H54 (cell line): ENCODE measurements around the gene SLC6A1.

ENCODE experiments used
- DNase-seq: peaks from one replicate; pipeline ENCODE4 v3.0.0; 2011; ENCODE audit warnings: low spot score, mixed read lengths; ENCODE audit not compliant: insufficient read length
- FAIRE-seq: peaks from 3 replicates; lab custom pipeline; 2011; peaks lifted over from hg19 to GRCh38; lab: Jason Lieb, UNC
- POLR2A ChIP-seq: IDR thresholded peaks from 2 replicates; pipeline ENCODE4 v1.6.1; 2011; ENCODE audit warnings: low read depth, mild to moderate bottlenecking, low read length

SLC6A1 gene

DNA sequence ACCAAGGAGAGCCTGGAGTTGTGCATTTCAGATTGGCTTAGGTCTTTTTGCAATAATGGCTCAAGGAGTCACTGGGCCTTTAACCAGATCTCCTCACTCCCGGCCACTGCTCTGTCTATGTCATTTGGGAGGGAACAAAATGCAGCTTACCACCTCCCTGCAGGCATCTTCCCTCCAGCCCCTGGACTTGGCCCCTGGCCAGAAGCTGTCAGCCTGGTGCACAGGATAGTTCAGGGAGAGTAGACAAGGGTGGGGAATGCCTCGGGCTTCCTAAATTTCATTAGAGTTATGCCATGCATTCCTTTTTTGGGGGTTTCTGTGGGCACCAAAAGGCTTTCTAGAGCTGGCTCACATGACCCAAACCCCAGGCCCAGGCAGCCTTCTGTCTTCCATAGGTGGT lies 91.5 kb downstream of the SLC6A1 start:
- DNase-seq (no peak), FAIRE-seq (no peak)
- TF ChIP-seq POLR2A: no peak

- DNase-seq: no peak
- no peak for FAIRE-seq
- no peak for TF ChIP-seq POLR2A
These were observed 92.1 kb downstream of the SLC6A1 start for GRCh38 chr3:11084677-11085076.

DNA sequence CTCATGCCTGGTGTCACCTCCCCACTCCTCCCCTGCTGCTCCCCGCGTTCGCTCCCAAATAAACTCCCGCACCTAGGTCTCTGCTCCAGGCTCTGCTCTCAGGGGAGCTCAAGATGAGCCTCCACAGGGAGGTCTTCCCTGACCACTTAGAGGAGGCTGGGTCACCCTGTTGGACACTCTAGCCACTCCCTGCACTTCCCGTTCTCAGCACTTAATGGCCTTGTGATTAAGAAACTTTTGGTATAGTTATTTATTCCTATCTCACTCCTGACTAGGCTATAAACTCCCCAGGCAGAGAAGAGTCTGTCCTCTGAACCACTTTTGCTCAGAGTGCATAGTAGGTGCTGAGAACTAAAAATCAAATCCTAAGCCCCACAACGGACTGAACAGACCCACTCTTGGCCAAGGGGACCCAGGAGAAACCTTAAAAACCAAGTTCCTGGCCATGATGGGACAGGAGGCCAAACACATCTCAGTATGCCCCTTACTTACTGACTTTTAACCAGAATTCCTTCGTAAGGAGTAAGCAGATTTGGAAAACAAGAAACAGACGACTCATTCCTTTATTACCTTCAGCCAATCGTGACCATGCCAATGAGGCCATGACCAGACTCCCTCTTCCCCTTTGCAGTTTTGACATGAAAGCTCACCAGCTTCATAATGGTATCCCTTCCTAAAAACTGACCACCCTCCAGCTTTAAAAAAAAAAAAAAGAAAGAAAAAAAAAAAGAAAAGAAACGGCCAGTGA lies 92.7 kb downstream of the SLC6A1 start:
- DNase-seq (no peak), FAIRE-seq (no peak)
- TF ChIP-seq POLR2A: no peak

GRCh38 chr3:11086856-11087255 lies 94.3 kb downstream of the SLC6A1 start:
- no peak for FAIRE-seq
- DNase-seq: no peak
- TF ChIP-seq POLR2A: no peak

GRCh38 chr3:11088066-11088465 lies 95.5 kb downstream of the SLC6A1 start:
- TF ChIP-seq POLR2A: no peak
- DNase-seq: no peak
- FAIRE-seq: no peak

DNA sequence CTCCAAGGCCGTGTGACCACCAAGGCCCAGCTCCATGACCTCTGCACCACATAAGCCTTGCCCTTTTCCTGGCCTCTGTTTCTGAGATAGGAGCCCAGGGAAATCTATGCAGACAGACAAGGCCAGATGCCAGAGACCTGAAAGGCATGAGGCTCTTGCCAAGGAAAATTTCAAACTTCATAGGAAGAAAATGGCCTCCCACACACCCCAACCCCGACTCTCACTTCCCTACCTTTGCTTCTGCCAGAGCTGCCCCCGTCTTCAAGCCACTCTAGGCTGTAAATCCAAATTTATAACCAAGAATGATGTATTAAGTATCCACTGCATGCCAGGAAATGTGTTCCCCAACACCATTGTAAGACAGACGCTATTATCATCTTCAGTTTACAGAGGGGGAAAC lies 96.3 kb downstream of the SLC6A1 start:
- no peak for TF ChIP-seq POLR2A
- FAIRE-seq (no peak), DNase-seq (no peak)
